Neural crest cell (in vitro differentiated cells): ENCODE results near the gene EYS. TPM values are rescaled to one million over a fixed set of nuclear protein-coding genes. Genes with fewer than 3 reads are reported as not detected.
"Not testable (repeated sequence)": the region's sequence is repeated elsewhere in the genome, so short reads cannot be mapped to it uniquely, and the experiment has no call there.

Experiments
- DNase-seq: peaks from one replicate; pipeline ENCODE4 v3.0.0; 2021; ENCODE audit warnings: low read depth, mixed read lengths, low spot score
- H3K27ac Mint-ChIP-seq: one replicate; pipeline ENCODE4 v1.8.0; 2021; ENCODE audit warnings: mild to moderate bottlenecking, mixed read lengths; ENCODE audit not compliant: unreplicated experiment
- H3K27me3 Mint-ChIP-seq: 2 replicates; pipeline ENCODE4 v1.8.0; 2021; ENCODE audit warnings: low read depth, mild to moderate bottlenecking, mixed read lengths
- H3K36me3 Mint-ChIP-seq: 2 replicates; pipeline ENCODE4 v1.8.0; 2021; ENCODE audit warnings: low read depth, mild to moderate bottlenecking, mixed read lengths
- H3K4me1 Mint-ChIP-seq: 2 replicates; pipeline ENCODE4 v1.8.0; 2021; ENCODE audit warnings: mixed read lengths
- H3K4me3 Mint-ChIP-seq: one replicate; pipeline ENCODE4 v1.8.0; 2021; ENCODE audit warnings: mild to moderate bottlenecking, mixed read lengths
- H3K9me3 Mint-ChIP-seq: 2 replicates; pipeline ENCODE4 v1.8.0; 2021; ENCODE audit warnings: mixed read lengths
- total RNA-seq: library from RNA; stranded (reverse); gene quantifications from 2 replicates; pipeline ENCODE4 v1.2.1, GENCODE V29; 2021
- TF ChIP-seq, protein P1 (sequence below): fragments of 200-600 bp; sonication (generic); conservative IDR thresholded peaks from 2 replicates; pipeline ENCODE4 v1.5.0; 2021; ENCODE audit warnings: antibody characterized with exemption, mild to moderate bottlenecking

The EYS gene
- total RNA-seq, 1 donor from 2014 or later, result 0.40 TPM

GRCh38 chr6:65531533-65531932, 175.5 kb downstream of the EYS start:
- H3K27ac Mint-ChIP-seq, result no peak overlapping the region
- TF ChIP-seq, protein P1, sequence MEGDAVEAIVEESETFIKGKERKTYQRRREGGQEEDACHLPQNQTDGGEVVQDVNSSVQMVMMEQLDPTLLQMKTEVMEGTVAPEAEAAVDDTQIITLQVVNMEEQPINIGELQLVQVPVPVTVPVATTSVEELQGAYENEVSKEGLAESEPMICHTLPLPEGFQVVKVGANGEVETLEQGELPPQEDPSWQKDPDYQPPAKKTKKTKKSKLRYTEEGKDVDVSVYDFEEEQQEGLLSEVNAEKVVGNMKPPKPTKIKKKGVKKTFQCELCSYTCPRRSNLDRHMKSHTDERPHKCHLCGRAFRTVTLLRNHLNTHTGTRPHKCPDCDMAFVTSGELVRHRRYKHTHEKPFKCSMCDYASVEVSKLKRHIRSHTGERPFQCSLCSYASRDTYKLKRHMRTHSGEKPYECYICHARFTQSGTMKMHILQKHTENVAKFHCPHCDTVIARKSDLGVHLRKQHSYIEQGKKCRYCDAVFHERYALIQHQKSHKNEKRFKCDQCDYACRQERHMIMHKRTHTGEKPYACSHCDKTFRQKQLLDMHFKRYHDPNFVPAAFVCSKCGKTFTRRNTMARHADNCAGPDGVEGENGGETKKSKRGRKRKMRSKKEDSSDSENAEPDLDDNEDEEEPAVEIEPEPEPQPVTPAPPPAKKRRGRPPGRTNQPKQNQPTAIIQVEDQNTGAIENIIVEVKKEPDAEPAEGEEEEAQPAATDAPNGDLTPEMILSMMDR, result no peak
- H3K27me3 Mint-ChIP-seq, result no peaks in the 10 kb centered on the region
- H3K9me3 Mint-ChIP-seq, result peaks cover 4% of the 10 kb centered on the region
- no peak overlapping the region for H3K4me3 Mint-ChIP-seq
- H3K4me1 Mint-ChIP-seq, result peaks cover 7% of the 10 kb centered on the region
- DNase-seq, result no peak
- H3K36me3 Mint-ChIP-seq, result peaks cover 4% of the 10 kb centered on the region

DNA sequence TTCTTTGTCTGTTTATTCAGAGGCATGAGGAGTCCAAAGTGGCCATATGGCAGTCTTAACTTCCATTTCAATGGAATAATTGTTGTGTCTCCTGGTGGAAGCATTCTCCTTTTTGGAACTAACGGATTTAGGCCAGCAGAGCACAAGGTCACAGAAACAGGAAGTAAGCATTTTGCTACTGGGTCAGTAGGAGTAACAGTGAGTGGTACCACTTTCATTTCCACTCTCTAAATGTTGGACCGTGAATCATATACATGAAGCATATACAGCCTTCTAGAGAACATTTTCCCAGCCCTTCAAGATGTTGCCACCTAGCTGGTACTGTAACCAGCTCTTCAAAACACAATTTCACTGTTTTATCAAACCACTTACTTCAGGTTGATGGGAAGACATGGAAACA, 182.8 kb downstream of the EYS start:
- H3K27me3 Mint-ChIP-seq, result no peaks in the 10 kb centered on the region
- DNase-seq, result no peak
- peaks cover 12% of the 10 kb centered on the region for H3K9me3 Mint-ChIP-seq
- no peak overlapping the region for H3K27ac Mint-ChIP-seq
- H3K36me3 Mint-ChIP-seq, result peaks cover 4% of the 10 kb centered on the region
- TF ChIP-seq, protein P1, result no peak
- no peak overlapping the region for H3K4me3 Mint-ChIP-seq
- H3K4me1 Mint-ChIP-seq, result peaks cover 5% of the 10 kb centered on the region

- peaks cover 1% of the 10 kb centered on the region for H3K4me1 Mint-ChIP-seq
- H3K27ac Mint-ChIP-seq, result no peak overlapping the region
Observed at GRCh38 chr6:65505736-65506135, 201.3 kb downstream of the EYS start.

GRCh38 chr6:65501045-65501444, 206.0 kb downstream of the EYS start:
- H3K27ac Mint-ChIP-seq, result no peak overlapping the region
- TF ChIP-seq, protein P1, result no peak
- H3K4me1 Mint-ChIP-seq, result peaks cover 10% of the 10 kb centered on the region
- no peaks in the 10 kb centered on the region for H3K9me3 Mint-ChIP-seq
- H3K36me3 Mint-ChIP-seq, result no peaks in the 10 kb centered on the region
- no peaks in the 10 kb centered on the region for H3K27me3 Mint-ChIP-seq
- no peak overlapping the region for H3K4me3 Mint-ChIP-seq
- DNase-seq, result no peak

More at GRCh38 chr6:65505736-65506135, 201.3 kb downstream of the EYS start:
- TF ChIP-seq, protein P1, result no peak
- no peak overlapping the region for H3K4me3 Mint-ChIP-seq
- no peaks in the 10 kb centered on the region for H3K9me3 Mint-ChIP-seq
- H3K36me3 Mint-ChIP-seq, result no peaks in the 10 kb centered on the region
- no peak for DNase-seq
- H3K27me3 Mint-ChIP-seq, result no peaks in the 10 kb centered on the region

GRCh38 chr6:65483652-65484051, 223.4 kb downstream of the EYS start:
- H3K9me3 Mint-ChIP-seq, H3K4me3 Mint-ChIP-seq, H3K4me1 Mint-ChIP-seq, H3K27ac Mint-ChIP-seq, H3K36me3 Mint-ChIP-seq, DNase-seq, H3K27me3 Mint-ChIP-seq: not testable (repeated sequence)

DNA sequence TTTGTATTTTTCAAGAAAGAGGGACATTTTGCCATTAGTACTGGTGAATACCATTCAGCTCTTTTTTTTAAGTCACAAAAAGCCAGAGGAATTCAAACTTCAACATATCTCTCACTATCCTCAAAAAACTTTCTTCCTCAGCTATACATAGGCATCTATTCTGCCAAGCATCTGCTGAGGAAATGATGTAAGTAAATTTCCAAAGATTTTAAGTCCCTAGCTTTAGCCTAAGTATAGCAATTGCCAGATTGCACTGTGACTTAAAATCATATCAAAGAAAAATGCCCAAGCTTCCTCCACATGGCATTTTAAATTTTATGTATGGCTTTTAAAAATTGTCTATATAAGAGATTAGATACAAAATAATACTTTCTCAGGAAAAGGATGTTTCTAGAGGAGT, 237.4 kb downstream of the EYS start:
- H3K27me3 Mint-ChIP-seq, result no peaks in the 10 kb centered on the region
- TF ChIP-seq, protein P1, result no peak
- H3K4me3 Mint-ChIP-seq, result no peak overlapping the region
- no peaks in the 10 kb centered on the region for H3K9me3 Mint-ChIP-seq
- no peaks in the 10 kb centered on the region for H3K36me3 Mint-ChIP-seq
- no peaks in the 10 kb centered on the region for H3K4me1 Mint-ChIP-seq
- H3K27ac Mint-ChIP-seq, result no peak overlapping the region
- no peak for DNase-seq
